GM19438 (cell line): ENCODE results near the gene HIP1.
"Not testable (repeated sequence)": the region's sequence is repeated elsewhere in the genome, so short reads cannot be mapped to it uniquely, and the experiment has no call there.

Experiments used
- ATAC-seq: cut with Tn5 transposase; IDR thresholded peaks from one replicate; pipeline ENCODE4 v1.9.1; 2021; ENCODE audit warnings: low read depth; ENCODE audit not compliant: unreplicated experiment

The HIP1 gene

GRCh38 chr7:75687246-75688088 lies 51.3 kb downstream of the HIP1 start:
- ATAC-seq, result no peak

- no peak for ATAC-seq
Observed at GRCh38 chr7:75686551-75686950, 52.2 kb downstream of the HIP1 start.

- not testable (repeated sequence) for ATAC-seq
Observed at GRCh38 chr7:75682052-75682451, 56.7 kb downstream of the HIP1 start.

GRCh38 chr7:75679060-75679459 lies 59.7 kb downstream of the HIP1 start:
- no peak for ATAC-seq

- ATAC-seq, result no peak
Observed at GRCh38 chr7:75669579-75669978, 69.2 kb downstream of the HIP1 start.

- ATAC-seq, result no peak
Observed at GRCh38 chr7:75667938-75668337, 70.8 kb downstream of the HIP1 start.

GRCh38 chr7:75663302-75663907 lies 75.3 kb downstream of the HIP1 start:
- ATAC-seq, result peak; percentile 44

GRCh38 chr7:75662579-75663301 lies 76.0 kb downstream of the HIP1 start:
- peak; percentile 87 for ATAC-seq

GRCh38 chr7:75660566-75661215 lies 78.0 kb downstream of the HIP1 start:
- no peak for ATAC-seq

- no peak for ATAC-seq
Observed at GRCh38 chr7:75658802-75659201, 79.9 kb downstream of the HIP1 start.

GRCh38 chr7:75658369-75658768 lies 80.4 kb downstream of the HIP1 start:
- ATAC-seq, result no peak

- no peak for ATAC-seq
Observed at GRCh38 chr7:75657866-75658265, 80.9 kb downstream of the HIP1 start.

- ATAC-seq, result no peak
Observed at GRCh38 chr7:75656740-75657139, 82.0 kb downstream of the HIP1 start.

- no peak for ATAC-seq
Observed at GRCh38 chr7:75655536-75655935, 83.2 kb downstream of the HIP1 start.

- no peak for ATAC-seq
Observed at GRCh38 chr7:75654855-75655254, 83.9 kb downstream of the HIP1 start.

- ATAC-seq, result no peak
Observed at GRCh38 chr7:75653651-75654050, 85.1 kb downstream of the HIP1 start.

- ATAC-seq, result no peak
Observed at GRCh38 chr7:75652788-75653187, 86.0 kb downstream of the HIP1 start.

- no peak for ATAC-seq
Observed at GRCh38 chr7:75650681-75651080, 88.1 kb downstream of the HIP1 start.

GRCh38 chr7:75650062-75650461 lies 88.7 kb downstream of the HIP1 start:
- ATAC-seq, result no peak

- no peak for ATAC-seq
Observed at GRCh38 chr7:75649462-75649861, 89.3 kb downstream of the HIP1 start.
